ENCODE measurements around the gene NMT2. TPM values are rescaled to one million over a fixed set of nuclear protein-coding genes. Genes with fewer than 3 reads are reported as not detected.
"Not testable (repeated sequence)": the region's sequence is repeated elsewhere in the genome, so short reads cannot be mapped to it uniquely, and the experiment has no call there.

The NMT2 gene
- polyA plus RNA-seq, 1 experiment: 38.2 TPM

DNA sequence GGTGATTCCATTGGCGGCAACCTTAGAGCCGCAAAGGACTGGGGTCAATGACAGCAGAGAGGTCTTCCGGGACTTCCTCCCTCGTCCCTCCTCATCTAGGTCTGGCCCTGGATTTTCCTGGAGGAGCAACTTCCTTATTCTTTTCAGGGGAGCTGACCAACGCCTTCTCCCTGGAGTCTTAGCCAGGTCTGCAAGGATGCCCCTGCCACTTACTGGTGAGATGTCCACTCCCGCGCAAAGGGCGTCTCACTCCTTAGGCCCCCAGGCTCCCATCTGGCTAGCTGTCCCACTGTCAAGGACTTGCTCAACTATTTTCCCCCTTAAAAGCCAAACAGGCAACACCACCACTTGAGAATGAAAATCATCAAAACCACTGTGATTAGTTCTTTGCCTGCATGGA, 42.0 kb upstream of the NMT2 start:
- TF ChIP-seq, protein P1, sequence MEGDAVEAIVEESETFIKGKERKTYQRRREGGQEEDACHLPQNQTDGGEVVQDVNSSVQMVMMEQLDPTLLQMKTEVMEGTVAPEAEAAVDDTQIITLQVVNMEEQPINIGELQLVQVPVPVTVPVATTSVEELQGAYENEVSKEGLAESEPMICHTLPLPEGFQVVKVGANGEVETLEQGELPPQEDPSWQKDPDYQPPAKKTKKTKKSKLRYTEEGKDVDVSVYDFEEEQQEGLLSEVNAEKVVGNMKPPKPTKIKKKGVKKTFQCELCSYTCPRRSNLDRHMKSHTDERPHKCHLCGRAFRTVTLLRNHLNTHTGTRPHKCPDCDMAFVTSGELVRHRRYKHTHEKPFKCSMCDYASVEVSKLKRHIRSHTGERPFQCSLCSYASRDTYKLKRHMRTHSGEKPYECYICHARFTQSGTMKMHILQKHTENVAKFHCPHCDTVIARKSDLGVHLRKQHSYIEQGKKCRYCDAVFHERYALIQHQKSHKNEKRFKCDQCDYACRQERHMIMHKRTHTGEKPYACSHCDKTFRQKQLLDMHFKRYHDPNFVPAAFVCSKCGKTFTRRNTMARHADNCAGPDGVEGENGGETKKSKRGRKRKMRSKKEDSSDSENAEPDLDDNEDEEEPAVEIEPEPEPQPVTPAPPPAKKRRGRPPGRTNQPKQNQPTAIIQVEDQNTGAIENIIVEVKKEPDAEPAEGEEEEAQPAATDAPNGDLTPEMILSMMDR (IDR thresholded peaks at IDR 0.05; ENCODE audit: low read depth, low read length): no peak
- Histone ChIP-seq H3K4me3 (ENCODE audit: low read depth, low read length) (no peak overlapping the region), H3K27ac (ENCODE audit: low read depth, low read length) (no peak overlapping the region), H3K9me3 (ENCODE audit: control insufficient read depth, insufficient read depth, low read length) (peaks cover 20% of the 10 kb centered on the region), H3K27me3 (ENCODE audit: control insufficient read depth, insufficient read depth, low read length) (no peaks in the 10 kb centered on the region)
- DNase-seq (ENCODE audit: low read depth, low spot score): no peak
- ChIA-PET CTCF (interaction anchor here (0.6 to 1.5 kb wide), 6 partner anchors 9 to 160 kb away, joined by 3 to 8 read pairs (median 3); partner anchors contain the start of gene FAM171A1), POLR2A (interaction anchor here (1.4 kb wide), 1 partner anchor 13 kb away, joined by 3 read pairs; no protein-coding TSS in a partner anchor)

DNA sequence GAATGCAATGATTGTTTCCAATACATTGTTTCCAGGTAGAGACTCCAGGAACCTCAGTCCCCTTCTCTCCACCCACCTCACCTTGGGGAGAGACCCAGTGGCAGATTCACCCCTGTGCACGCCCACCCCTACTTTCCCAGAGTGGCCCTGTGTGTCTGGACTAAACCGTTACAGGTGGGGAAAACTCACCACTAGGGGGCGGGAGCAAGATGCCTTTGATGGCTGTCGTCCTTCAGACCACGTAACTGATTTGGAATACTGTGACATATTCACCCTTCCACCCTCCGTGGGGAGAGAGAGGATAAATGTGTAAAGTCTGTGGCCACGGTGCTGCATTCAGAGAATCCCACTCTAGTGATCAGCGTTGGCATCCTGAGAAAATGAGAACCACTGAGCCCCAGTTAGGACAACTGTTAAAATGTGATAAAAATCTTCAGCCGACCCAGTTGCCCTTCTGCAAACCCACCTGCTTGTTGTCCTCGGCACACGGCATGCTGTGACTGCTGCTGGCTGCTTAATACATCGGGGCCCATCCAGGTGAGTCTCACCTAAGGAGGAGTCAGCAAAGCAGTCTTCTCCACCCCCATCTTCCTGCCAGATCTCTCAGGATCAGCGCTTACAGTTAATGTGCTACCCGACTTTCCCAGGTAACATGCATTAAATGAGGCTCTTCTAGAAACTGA, 41.5 kb upstream of the NMT2 start:
- Histone ChIP-seq H3K27me3 (ENCODE audit: control insufficient read depth, insufficient read depth, low read length) (no peaks in the 10 kb centered on the region), H3K9me3 (ENCODE audit: control insufficient read depth, insufficient read depth, low read length) (peaks cover 20% of the 10 kb centered on the region), H3K27ac (ENCODE audit: low read depth, low read length) (no peak overlapping the region), H3K4me3 (ENCODE audit: low read depth, low read length) (no peak overlapping the region)
- ChIA-PET POLR2A (no interaction called here), CTCF (interaction anchor here (0.8 to 1.5 kb wide), 5 partner anchors 12 to 160 kb away, joined by 3 to 5 read pairs (median 4); partner anchors contain the start of gene FAM171A1)
- no peak for DNase-seq (ENCODE audit: low read depth, low spot score)
- TF ChIP-seq, protein P1 (IDR thresholded peaks at IDR 0.05; ENCODE audit: low read depth, low read length): peak; percentile 85

DNA sequence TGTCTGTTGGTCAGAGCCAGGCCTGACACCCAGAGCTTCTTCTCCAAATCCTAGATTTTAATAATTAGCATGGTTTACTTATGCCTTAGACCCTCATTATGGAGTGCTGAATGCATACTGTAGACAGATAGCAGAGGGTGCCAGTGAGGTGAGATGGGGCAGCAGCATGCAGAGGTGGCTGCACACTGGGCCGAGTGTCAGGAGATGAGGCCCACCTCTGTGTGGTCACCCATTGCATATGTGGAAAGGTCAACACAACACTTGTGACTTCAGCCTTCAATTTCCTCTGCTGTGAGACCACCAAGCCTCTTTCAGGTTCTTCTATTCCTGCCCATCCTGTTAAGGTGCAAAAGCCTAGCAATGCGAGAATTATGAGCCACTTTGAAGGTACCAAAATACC, 39.7 kb upstream of the NMT2 start:
- ChIA-PET POLR2A (interaction anchor here (0.5 kb wide), 1 partner anchor 34 kb away, joined by 3 read pairs; no protein-coding TSS in a partner anchor), CTCF (no interaction called here)
- H3K27me3 ChIP-seq (ENCODE audit: control insufficient read depth, insufficient read depth, low read length): no peaks in the 10 kb centered on the region
- no peak overlapping the region for H3K4me3 ChIP-seq (ENCODE audit: low read depth, low read length)
- H3K9me3 ChIP-seq (ENCODE audit: control insufficient read depth, insufficient read depth, low read length): peaks cover 11% of the 10 kb centered on the region
- no peak for DNase-seq (ENCODE audit: low read depth, low spot score)
- H3K27ac ChIP-seq (ENCODE audit: low read depth, low read length): no peak overlapping the region
- TF ChIP-seq, protein P1 (IDR thresholded peaks at IDR 0.05; ENCODE audit: low read depth, low read length): no peak

DNA sequence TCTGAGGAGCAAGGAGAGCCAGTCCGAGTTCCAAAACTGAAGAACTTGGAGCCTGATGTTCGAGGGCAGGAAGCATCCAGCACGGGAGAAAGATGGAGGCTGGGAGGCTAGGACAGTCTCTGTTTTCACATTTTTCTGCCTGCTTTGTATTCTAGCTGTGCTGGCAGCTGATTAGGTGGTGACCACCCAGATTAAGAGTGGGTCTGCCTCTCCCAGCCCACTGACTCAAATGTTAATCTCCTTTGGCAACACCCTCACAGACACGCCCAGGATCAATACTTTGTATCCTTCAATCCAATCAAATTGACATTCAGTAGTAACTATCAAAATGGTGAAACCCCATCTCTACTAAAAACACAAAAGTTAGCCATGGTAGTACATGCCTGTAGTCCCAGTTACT, 38.9 kb upstream of the NMT2 start:
- H3K27ac ChIP-seq (ENCODE audit: low read depth, low read length); H3K27me3 ChIP-seq (ENCODE audit: control insufficient read depth, insufficient read depth, low read length); H3K4me3 ChIP-seq (ENCODE audit: low read depth, low read length); H3K9me3 ChIP-seq (ENCODE audit: control insufficient read depth, insufficient read depth, low read length); POLR2A ChIA-PET; DNase-seq (ENCODE audit: low read depth, low spot score): not testable (repeated sequence)
- CTCF ChIA-PET: interaction anchor here (0.6 kb wide), 1 partner anchor 596 kb away, joined by 6 read pairs; no protein-coding TSS in a partner anchor

DNA sequence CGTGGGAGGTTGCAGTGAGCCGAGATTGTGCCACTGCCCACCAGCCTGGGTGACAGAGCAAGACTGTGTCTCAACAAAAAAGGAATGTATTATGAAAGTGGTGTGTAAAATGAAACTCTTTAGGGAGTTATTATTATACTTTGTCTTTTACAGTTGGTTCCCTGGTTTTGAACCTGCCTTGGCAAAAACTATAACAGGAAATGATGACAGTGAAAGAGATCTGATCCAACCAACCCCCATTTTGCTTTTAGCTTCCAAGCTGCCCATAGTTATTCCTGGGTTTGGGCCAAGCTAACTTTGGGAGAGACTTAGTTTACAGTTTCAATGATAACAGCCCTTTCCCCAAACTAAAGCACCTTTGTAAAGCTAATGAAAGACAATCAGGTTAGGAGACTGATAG, 34.1 kb upstream of the NMT2 start:
- DNase-seq (ENCODE audit: low read depth, low spot score): no peak

DNA sequence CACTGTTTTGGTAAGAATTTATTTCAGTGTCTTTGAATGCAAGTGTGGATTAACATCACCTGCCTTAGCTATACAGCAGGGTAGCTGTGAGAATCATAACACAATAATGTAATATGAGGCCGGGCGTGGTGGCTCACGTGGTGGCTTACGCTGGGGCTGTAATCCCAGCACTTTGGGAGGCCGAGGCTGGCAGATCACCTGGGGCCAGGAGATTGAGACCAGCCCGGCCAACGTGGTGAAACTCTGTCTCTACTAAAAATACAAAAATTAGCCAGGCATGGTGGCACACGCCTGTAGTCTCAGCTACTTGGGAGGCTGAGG, 33.8 kb upstream of the NMT2 start:
- DNase-seq (ENCODE audit: low read depth, low spot score); H3K9me3 ChIP-seq (ENCODE audit: control insufficient read depth, insufficient read depth, low read length); H3K27me3 ChIP-seq (ENCODE audit: control insufficient read depth, insufficient read depth, low read length): not testable (repeated sequence)
- ChIA-PET CTCF (interaction anchor here (1.0 to 1.8 kb wide), 4 partner anchors 9 to 169 kb away, joined by 3 to 8 read pairs (median 4); partner anchors contain the start of genes FAM171A1 and NMT2), POLR2A (interaction anchor here (1.1 kb wide), 1 partner anchor 34 kb away, joined by 4 read pairs; the partner anchor contains the start of gene NMT2)
- Histone ChIP-seq H3K4me3 (ENCODE audit: low read depth, low read length) (peak overlapping the region; percentile 0; the same call in 1 of the 2 replicates), H3K27ac (ENCODE audit: low read depth, low read length) (peak overlapping the region; percentile 91)

More for the DNA sequence above, 34.1 kb upstream of the NMT2 start:
- Histone ChIP-seq H3K27me3 (ENCODE audit: control insufficient read depth, insufficient read depth, low read length) (no peaks in the 10 kb centered on the region), H3K4me3 (ENCODE audit: low read depth, low read length) (no peak overlapping the region), H3K27ac (ENCODE audit: low read depth, low read length) (peak overlapping the region; percentile 91), H3K9me3 (ENCODE audit: control insufficient read depth, insufficient read depth, low read length) (no peaks in the 10 kb centered on the region)
- POLR2A ChIA-PET: interaction anchor here (1.1 kb wide), 1 partner anchor 34 kb away, joined by 4 read pairs; the partner anchor contains the start of gene NMT2
- TF ChIP-seq, protein P1 (IDR thresholded peaks at IDR 0.05; ENCODE audit: low read depth, low read length): no peak
- CTCF ChIA-PET: interaction anchor here (1.8 kb wide), 1 partner anchor 9 kb away, joined by 8 read pairs; no protein-coding TSS in a partner anchor
